ENCODE data around the gene HELZ2.

DNA sequence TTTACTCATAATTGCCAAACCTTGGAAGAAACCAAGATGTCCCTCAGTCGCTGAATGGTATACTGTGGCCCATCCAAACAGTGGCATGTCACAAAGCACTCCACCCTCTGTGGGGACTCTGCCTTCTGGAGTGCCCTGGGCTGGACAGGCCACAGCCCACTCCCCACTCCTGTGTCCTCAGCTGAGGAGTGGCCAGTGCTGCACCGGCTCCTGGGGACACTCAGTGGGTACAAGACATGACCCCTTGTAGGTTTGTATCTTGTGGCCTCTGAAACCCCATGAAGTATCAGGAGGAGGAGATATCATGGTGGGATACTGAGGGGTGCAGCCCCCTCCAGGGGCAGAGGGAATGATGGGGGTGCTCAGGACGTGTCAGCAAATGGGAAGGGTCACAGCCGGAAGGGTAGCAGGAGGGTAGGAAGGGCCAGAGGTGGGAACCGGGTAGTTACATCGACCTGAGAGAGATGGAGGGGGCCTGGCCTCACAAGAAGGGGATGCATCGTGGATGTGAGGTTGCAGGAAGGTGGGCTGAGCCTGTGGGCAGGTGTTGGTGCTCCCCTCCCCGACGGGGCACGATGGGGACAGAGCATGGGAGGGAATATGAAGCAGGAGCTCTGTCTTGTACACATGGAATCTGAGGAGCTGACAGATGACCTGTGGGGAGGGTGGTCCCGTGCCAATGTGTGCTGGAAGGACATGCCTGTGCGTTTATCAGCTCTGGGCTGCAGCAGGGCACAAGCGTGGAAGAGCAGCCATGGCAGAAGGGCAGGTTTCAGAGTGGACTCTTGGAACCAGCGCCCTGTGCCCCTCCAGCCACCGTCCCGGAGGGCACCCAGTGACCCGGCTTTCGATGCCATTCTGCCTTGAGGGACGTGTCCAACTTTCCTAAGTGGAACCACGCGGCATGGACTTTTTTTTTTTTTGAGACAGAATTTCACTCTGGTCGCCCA is 11.9 kb upstream of the HELZ2 start:
- TF ChIP-seq, protein P1, sequence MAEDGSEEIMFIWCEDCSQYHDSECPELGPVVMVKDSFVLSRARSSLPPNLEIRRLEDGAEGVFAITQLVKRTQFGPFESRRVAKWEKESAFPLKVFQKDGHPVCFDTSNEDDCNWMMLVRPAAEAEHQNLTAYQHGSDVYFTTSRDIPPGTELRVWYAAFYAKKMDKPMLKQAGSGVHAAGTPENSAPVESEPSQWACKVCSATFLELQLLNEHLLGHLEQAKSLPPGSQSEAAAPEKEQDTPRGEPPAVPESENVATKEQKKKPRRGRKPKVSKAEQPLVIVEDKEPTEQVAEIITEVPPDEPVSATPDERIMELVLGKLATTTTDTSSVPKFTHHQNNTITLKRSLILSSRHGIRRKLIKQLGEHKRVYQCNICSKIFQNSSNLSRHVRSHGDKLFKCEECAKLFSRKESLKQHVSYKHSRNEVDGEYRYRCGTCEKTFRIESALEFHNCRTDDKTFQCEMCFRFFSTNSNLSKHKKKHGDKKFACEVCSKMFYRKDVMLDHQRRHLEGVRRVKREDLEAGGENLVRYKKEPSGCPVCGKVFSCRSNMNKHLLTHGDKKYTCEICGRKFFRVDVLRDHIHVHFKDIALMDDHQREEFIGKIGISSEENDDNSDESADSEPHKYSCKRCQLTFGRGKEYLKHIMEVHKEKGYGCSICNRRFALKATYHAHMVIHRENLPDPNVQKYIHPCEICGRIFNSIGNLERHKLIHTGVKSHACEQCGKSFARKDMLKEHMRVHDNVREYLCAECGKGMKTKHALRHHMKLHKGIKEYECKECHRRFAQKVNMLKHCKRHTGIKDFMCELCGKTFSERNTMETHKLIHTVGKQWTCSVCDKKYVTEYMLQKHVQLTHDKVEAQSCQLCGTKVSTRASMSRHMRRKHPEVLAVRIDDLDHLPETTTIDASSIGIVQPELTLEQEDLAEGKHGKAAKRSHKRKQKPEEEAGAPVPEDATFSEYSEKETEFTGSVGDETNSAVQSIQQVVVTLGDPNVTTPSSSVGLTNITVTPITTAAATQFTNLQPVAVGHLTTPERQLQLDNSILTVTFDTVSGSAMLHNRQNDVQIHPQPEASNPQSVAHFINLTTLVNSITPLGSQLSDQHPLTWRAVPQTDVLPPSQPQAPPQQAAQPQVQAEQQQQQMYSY (CRISPR knock-in tag; IDR thresholded peaks at IDR 0.05): no peak
- TF ChIP-seq NR1H2 (CRISPR knock-in tag; IDR thresholded peaks at IDR 0.05) (no peak), FOXJ3 (CRISPR knock-in tag; IDR thresholded peaks at IDR 0.05; ENCODE audit: borderline replicate concordance) (no peak), ELF4 (CRISPR knock-in tag; IDR thresholded peaks at IDR 0.05; ENCODE audit: low read depth) (no peak), SP1 (CRISPR knock-in tag; conservative IDR thresholded peaks at IDR 0.05) (no peak), FOXP1 (CRISPR knock-in tag; IDR thresholded peaks at IDR 0.05; ENCODE audit: borderline replicate concordance) (no peak), GRHL2 (CRISPR knock-in tag; IDR thresholded peaks at IDR 0.05; ENCODE audit: insufficient replicate concordance, severe bottlenecking) (no peak), GABPB1 (CRISPR knock-in tag; IDR thresholded peaks at IDR 0.05) (no peak), PRRX2 (CRISPR knock-in tag; IDR thresholded peaks at IDR 0.05) (no peak), TP53 (CRISPR knock-in tag; IDR thresholded peaks at IDR 0.05) (no peak)
- TF ChIP-seq, protein P2, sequence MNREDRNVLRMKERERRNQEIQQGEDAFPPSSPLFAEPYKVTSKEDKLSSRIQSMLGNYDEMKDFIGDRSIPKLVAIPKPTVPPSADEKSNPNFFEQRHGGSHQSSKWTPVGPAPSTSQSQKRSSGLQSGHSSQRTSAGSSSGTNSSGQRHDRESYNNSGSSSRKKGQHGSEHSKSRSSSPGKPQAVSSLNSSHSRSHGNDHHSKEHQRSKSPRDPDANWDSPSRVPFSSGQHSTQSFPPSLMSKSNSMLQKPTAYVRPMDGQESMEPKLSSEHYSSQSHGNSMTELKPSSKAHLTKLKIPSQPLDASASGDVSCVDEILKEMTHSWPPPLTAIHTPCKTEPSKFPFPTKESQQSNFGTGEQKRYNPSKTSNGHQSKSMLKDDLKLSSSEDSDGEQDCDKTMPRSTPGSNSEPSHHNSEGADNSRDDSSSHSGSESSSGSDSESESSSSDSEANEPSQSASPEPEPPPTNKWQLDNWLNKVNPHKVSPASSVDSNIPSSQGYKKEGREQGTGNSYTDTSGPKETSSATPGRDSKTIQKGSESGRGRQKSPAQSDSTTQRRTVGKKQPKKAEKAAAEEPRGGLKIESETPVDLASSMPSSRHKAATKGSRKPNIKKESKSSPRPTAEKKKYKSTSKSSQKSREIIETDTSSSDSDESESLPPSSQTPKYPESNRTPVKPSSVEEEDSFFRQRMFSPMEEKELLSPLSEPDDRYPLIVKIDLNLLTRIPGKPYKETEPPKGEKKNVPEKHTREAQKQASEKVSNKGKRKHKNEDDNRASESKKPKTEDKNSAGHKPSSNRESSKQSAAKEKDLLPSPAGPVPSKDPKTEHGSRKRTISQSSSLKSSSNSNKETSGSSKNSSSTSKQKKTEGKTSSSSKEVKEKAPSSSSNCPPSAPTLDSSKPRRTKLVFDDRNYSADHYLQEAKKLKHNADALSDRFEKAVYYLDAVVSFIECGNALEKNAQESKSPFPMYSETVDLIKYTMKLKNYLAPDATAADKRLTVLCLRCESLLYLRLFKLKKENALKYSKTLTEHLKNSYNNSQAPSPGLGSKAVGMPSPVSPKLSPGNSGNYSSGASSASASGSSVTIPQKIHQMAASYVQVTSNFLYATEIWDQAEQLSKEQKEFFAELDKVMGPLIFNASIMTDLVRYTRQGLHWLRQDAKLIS (CRISPR knock-in tag; IDR thresholded peaks at IDR 0.05; ENCODE audit: borderline replicate concordance): no peak
- TF ChIP-seq, protein P3, sequence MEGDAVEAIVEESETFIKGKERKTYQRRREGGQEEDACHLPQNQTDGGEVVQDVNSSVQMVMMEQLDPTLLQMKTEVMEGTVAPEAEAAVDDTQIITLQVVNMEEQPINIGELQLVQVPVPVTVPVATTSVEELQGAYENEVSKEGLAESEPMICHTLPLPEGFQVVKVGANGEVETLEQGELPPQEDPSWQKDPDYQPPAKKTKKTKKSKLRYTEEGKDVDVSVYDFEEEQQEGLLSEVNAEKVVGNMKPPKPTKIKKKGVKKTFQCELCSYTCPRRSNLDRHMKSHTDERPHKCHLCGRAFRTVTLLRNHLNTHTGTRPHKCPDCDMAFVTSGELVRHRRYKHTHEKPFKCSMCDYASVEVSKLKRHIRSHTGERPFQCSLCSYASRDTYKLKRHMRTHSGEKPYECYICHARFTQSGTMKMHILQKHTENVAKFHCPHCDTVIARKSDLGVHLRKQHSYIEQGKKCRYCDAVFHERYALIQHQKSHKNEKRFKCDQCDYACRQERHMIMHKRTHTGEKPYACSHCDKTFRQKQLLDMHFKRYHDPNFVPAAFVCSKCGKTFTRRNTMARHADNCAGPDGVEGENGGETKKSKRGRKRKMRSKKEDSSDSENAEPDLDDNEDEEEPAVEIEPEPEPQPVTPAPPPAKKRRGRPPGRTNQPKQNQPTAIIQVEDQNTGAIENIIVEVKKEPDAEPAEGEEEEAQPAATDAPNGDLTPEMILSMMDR (IDR thresholded peaks at IDR 0.05): no peak
- TF ChIP-seq, protein P4, sequence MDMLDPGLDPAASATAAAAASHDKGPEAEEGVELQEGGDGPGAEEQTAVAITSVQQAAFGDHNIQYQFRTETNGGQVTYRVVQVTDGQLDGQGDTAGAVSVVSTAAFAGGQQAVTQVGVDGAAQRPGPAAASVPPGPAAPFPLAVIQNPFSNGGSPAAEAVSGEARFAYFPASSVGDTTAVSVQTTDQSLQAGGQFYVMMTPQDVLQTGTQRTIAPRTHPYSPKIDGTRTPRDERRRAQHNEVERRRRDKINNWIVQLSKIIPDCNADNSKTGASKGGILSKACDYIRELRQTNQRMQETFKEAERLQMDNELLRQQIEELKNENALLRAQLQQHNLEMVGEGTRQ (CRISPR knock-in tag; IDR thresholded peaks at IDR 0.05): no peak
